K562 (cell line): Measurements from ENCODE around the gene ZNF280D. TPM values are rescaled to one million over a fixed set of nuclear protein-coding genes. Genes with fewer than 3 reads are reported as not detected.

Source experiments
- CBFA2T3 ChIP-seq: fragments of 450-650 bp; IDR thresholded peaks from 2 replicates; pipeline ENCODE4 v1.6.1; 2017
- MAFF ChIP-seq: IDR thresholded peaks from 2 replicates; pipeline ENCODE4 v1.6.1; 2012; ENCODE audit warnings: low read length, improper control_type of control experiment
- MCM3 ChIP-seq: fragments of 450-650 bp; IDR thresholded peaks from 2 replicates; pipeline ENCODE4 v1.6.1; 2016
- MEF2D ChIP-seq: conservative IDR thresholded peaks from 2 replicates; pipeline ENCODE4 v1.6.1; 2016; ENCODE audit warnings: low read depth, missing genetic modification characterization, missing compliant biosample characterization
- PPARD ChIP-seq: fragments of 250-450 bp; sonication (Bioruptor Pico); IDR thresholded peaks from 2 replicates; pipeline ENCODE4 v1.8.0; 2022; ENCODE audit warnings: inconsistent platforms, mild to moderate bottlenecking, moderate library complexity
- SIN3A ChIP-seq, 2 experiments: fragments of 150-350 bp in 1 of 2; IDR thresholded peaks; 2 replicates each; pipeline ENCODE4 v1.6.1; 2011 to 2016; ENCODE audit warnings: borderline replicate concordance in 2 of 2, low read depth in 2 of 2, low read length in 2 of 2, mild to moderate bottlenecking in 2 of 2, moderate library complexity in 2 of 2; ENCODE audit not compliant: control insufficient read depth in 1 of 2
- SIN3B ChIP-seq: fragments of 450-650 bp; IDR thresholded peaks from 2 replicates; pipeline ENCODE4 v1.6.1; 2017; ENCODE audit warnings: low read depth, mild to moderate bottlenecking, moderate library complexity
- SMARCA4 ChIP-seq: fragments of 450-650 bp; IDR thresholded peaks from 2 replicates; pipeline ENCODE4 v1.6.1; 2016
- TOE1 ChIP-seq, 2 experiments: fragments of 450-650 bp in 1 of 2; sonication (generic) in 1 of 2; formaldehyde crosslinking in 1 of 2; IDR thresholded peaks; 2 replicates each; pipeline versions ENCODE4 v1.7.1 to v1.8.0; 2016 to 2022; ENCODE audit warnings: borderline replicate concordance in 2 of 2, mild to moderate bottlenecking in 2 of 2, antibody characterized with exemption in 1 of 2, inconsistent platforms in 1 of 2, low read depth in 1 of 2, missing genetic modification reagents in 1 of 2, moderate library complexity in 1 of 2
- U2AF2 ChIP-seq: fragments of 200-400 bp; formaldehyde crosslinking; optimal IDR thresholded peaks from 2 replicates; pipeline ENCODE3; 2017; ENCODE audit warnings: low read depth, mild to moderate bottlenecking, low read length
- ZNF175 ChIP-seq: fragments of 200-800 bp; sonication (Bioruptor generic); IDR thresholded peaks from 2 replicates; pipeline ENCODE4 v1.6.1; 2016; ENCODE audit warnings: low read depth, mild to moderate bottlenecking, missing genetic modification characterization, missing compliant biosample characterization
- ZNF282 ChIP-seq: sonication (generic); formaldehyde crosslinking; IDR thresholded peaks from 2 replicates; pipeline ENCODE4 v1.8.1; 2023; ENCODE audit warnings: missing genetic modification reagents
- ZNF316 ChIP-seq: fragments of 450-650 bp; IDR thresholded peaks from 2 replicates; pipeline ENCODE4 v1.6.1; 2016
- polyA plus RNA-seq, 8 experiments: library from polyadenylated mRNA; depleted of rRNA in 4 of 8; stranded (reverse) in 5 of 8; unstranded in 3 of 8; fragments of >200 nt; fragmentation: Nextera tagmentation in 2 of 8; fragmentation: Illumina TruSeq in 1 of 8; extraction: Ambion mirVana in 2 of 8; extraction: Trizol in 1 of 8; gene quantifications; 2 replicates each; pipeline versions ENCODE4 v1.2.1 to v1.2.3, GENCODE V29; 2011 to 2014; ENCODE audit warnings: inconsistent platforms in 1 of 8, missing spikeins in 1 of 8
- total RNA-seq, 7 experiments: library from RNA; depleted of rRNA in 6 of 7; stranded (reverse); fragments of >200 nt in 6 of 7; fragmentation: Illumina TruSeq in 2 of 7; extraction: Trizol in 2 of 7; gene quantifications; 2 replicates each; pipeline versions ENCODE4 v1.2.1 to v1.2.3, GENCODE V29; 2011 to 2021; ENCODE audit warnings: low replicate concordance in 1 of 7
- TF ChIP-seq, protein P1 (sequence below), 2 experiments: IDR thresholded peaks in 1 of 2; conservative IDR thresholded peaks in 1 of 2; 2 replicates each; pipeline ENCODE4 v1.6.1; 2016; ENCODE audit warnings: low read depth in 2 of 2, mild to moderate bottlenecking in 1 of 2, missing compliant biosample characterization in 1 of 2, missing genetic modification characterization in 1 of 2, moderate library complexity in 1 of 2
- TF ChIP-seq, protein P2 (sequence below): fragments of 450-650 bp; IDR thresholded peaks from 2 replicates; pipeline ENCODE4 v1.6.1; 2016; ENCODE audit warnings: low read depth
- TF ChIP-seq, protein P3 (sequence below): fragments of 250-450 bp; sonication (Bioruptor Pico); IDR thresholded peaks from 2 replicates; pipeline ENCODE4 v1.5.0; 2022; ENCODE audit warnings: mild to moderate bottlenecking

The ZNF280D gene
- total and polyA plus RNA-seq, 9 of the 15 experiments (the other 6 are each of a cell fraction or from before 2014, with no cell fraction given): 8.3 to 21.8 (median 18.4) TPM

DNA sequence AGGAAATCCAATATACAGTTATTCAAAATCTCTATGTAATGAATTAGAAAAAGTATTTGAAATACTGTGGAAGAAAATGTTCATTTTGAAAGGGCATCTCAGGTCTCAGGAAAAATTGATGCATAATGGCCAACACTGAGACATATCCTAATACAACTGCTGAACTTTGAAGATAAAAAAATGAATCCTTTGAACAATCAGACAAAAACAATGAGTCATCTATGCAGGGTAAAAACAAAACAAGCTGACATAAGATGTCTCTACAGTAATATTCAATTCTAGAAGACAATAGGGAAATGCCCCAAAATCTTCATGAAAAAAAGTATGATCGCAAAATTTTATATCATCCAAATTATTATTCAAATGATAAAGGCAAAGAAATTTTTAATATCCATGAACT lies 34.0 kb upstream of the ZNF280D start (continued):
- TF ChIP-seq ZNF175 (CRISPR knock-in tag): no peak
- peak; percentile 42; the same call in 1 of the 2 replicates for TF ChIP-seq MAFF
- no peak for TF ChIP-seq TOE1 (IDR thresholded peaks at IDR 0.05; ENCODE audit: borderline replicate concordance)
- TF ChIP-seq TOE1 (CRISPR knock-in tag; IDR thresholded peaks at IDR 0.05; ENCODE audit: borderline replicate concordance, low read depth): no peak
- peak; percentile 49; the same call in 1 of the 2 replicates for TF ChIP-seq SMARCA4
- TF ChIP-seq, protein P1, sequence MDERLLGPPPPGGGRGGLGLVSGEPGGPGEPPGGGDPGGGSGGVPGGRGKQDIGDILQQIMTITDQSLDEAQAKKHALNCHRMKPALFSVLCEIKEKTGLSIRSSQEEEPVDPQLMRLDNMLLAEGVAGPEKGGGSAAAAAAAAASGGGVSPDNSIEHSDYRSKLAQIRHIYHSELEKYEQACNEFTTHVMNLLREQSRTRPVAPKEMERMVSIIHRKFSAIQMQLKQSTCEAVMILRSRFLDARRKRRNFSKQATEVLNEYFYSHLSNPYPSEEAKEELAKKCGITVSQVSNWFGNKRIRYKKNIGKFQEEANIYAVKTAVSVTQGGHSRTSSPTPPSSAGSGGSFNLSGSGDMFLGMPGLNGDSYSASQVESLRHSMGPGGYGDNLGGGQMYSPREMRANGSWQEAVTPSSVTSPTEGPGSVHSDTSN (CRISPR knock-in tag; IDR thresholded peaks at IDR 0.05; ENCODE audit: low read depth): no peak
- TF ChIP-seq, protein P1 (tag; conservative IDR thresholded peaks at IDR 0.05; ENCODE audit: low read depth): no peak
- no peak for TF ChIP-seq SIN3B
- no peak for TF ChIP-seq PPARD
- no peak for TF ChIP-seq SIN3A (IDR thresholded peaks at IDR 0.05; ENCODE audit: borderline replicate concordance in 2 of 2, control insufficient read depth in 1 of 2, low read depth in 2 of 2, low read length in 2 of 2)
- TF ChIP-seq, protein P2, sequence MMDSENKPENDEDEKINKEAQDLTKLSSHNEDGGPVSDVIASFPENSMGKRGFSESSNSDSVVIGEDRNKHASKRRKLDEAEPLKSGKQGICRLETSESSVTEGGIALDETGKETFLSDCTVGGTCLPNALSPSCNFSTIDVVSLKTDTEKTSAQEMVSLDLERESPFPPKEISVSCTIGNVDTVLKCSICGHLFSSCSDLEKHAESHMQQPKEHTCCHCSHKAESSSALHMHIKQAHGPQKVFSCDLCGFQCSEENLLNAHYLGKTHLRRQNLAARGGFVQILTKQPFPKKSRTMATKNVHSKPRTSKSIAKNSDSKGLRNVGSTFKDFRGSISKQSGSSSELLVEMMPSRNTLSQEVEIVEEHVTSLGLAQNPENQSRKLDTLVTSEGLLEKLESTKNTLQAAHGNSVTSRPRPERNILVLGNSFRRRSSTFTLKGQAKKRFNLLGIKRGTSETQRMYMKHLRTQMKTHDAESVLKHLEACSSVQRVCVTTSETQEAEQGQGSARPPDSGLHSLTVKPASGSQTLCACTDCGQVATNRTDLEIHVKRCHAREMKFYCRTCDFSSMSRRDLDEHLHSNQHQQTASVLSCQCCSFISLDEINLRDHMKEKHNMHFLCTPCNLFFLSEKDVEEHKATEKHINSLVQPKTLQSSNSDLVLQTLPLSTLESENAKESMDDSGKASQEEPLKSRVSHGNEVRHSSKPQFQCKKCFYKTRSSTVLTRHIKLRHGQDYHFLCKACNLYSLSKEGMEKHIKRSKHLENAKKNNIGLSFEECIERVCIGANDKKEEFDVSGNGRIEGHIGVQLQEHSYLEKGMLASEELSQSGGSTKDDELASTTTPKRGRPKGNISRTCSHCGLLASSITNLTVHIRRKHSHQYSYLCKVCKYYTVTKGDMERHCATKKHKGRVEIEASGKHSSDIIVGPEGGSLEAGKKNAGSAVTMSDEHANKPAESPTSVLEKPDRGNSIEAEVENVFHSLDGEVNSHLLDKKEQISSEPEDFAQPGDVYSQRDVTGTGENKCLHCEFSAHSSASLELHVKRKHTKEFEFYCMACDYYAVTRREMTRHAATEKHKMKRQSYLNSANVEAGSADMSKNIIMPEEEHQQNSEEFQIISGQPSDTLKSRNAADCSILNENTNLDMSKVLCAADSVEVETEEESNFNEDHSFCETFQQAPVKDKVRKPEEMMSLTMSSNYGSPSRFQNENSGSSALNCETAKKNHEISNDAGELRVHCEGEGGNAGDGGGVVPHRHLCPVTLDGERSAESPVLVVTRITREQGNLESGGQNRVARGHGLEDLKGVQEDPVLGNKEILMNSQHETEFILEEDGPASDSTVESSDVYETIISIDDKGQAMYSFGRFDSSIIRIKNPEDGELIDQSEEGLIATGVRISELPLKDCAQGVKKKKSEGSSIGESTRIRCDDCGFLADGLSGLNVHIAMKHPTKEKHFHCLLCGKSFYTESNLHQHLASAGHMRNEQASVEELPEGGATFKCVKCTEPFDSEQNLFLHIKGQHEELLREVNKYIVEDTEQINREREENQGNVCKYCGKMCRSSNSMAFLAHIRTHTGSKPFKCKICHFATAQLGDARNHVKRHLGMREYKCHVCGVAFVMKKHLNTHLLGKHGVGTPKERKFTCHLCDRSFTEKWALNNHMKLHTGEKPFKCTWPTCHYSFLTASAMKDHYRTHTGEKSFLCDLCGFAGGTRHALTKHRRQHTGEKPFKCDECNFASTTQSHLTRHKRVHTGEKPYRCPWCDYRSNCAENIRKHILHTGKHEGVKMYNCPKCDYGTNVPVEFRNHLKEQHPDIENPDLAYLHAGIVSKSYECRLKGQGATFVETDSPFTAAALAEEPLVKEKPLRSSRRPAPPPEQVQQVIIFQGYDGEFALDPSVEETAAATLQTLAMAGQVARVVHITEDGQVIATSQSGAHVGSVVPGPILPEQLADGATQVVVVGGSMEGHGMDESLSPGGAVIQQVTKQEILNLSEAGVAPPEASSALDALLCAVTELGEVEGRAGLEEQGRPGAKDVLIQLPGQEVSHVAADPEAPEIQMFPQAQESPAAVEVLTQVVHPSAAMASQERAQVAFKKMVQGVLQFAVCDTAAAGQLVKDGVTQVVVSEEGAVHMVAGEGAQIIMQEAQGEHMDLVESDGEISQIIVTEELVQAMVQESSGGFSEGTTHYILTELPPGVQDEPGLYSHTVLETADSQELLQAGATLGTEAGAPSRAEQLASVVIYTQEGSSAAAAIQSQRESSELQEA: no peak
- TF ChIP-seq, protein P3, sequence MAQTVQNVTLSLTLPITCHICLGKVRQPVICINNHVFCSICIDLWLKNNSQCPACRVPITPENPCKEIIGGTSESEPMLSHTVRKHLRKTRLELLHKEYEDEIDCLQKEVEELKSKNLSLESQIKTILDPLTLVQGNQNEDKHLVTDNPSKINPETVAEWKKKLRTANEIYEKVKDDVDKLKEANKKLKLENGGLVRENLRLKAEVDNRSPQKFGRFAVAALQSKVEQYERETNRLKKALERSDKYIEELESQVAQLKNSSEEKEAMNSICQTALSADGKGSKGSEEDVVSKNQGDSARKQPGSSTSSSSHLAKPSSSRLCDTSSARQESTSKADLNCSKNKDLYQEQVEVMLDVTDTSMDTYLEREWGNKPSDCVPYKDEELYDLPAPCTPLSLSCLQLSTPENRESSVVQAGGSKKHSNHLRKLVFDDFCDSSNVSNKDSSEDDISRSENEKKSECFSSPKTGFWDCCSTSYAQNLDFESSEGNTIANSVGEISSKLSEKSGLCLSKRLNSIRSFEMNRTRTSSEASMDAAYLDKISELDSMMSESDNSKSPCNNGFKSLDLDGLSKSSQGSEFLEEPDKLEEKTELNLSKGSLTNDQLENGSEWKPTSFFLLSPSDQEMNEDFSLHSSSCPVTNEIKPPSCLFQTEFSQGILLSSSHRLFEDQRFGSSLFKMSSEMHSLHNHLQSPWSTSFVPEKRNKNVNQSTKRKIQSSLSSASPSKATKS (CRISPR knock-in tag): no peak
- TF ChIP-seq U2AF2: no peak
- TF ChIP-seq ZNF282 (CRISPR knock-in tag): no peak
- no peak for TF ChIP-seq MEF2D
- no peak for TF ChIP-seq MCM3
- TF ChIP-seq ZNF316: peak; percentile 70
- peak; percentile 49 for TF ChIP-seq CBFA2T3
